Activated T-cell treated with anti-CD3 and anti-CD28 coated beads, Interleukin-2, amount 50 U/mL, for 48 hours (primary cell): ENCODE results near the gene HRH2.

Experiments
- DNase-seq, 2 experiments: peaks; one replicate each; pipeline ENCODE4 v3.0.0-alpha.2; 2020

HRH2 gene

DNA sequence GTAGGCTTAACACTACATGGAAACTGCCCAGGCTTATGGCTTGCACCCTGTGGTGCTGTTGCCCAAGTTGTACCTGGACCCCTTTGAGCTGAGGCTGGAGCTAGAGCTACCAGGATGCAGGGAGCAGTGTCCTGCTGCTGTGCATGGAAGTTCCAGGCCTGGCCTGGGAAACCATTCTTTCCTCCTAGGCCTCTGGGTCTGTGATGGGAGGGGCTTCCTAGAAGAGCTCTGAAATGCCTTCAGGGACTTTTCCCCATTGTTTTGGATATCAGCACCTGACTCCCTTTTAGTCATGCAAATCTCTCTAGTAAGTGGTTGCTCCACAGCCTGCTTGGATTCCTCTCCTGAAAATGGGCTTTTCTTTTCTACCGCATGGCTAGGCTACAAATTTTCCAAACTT is 7.9 kb upstream of the HRH2 start:
- no peak for DNase-seq

DNA sequence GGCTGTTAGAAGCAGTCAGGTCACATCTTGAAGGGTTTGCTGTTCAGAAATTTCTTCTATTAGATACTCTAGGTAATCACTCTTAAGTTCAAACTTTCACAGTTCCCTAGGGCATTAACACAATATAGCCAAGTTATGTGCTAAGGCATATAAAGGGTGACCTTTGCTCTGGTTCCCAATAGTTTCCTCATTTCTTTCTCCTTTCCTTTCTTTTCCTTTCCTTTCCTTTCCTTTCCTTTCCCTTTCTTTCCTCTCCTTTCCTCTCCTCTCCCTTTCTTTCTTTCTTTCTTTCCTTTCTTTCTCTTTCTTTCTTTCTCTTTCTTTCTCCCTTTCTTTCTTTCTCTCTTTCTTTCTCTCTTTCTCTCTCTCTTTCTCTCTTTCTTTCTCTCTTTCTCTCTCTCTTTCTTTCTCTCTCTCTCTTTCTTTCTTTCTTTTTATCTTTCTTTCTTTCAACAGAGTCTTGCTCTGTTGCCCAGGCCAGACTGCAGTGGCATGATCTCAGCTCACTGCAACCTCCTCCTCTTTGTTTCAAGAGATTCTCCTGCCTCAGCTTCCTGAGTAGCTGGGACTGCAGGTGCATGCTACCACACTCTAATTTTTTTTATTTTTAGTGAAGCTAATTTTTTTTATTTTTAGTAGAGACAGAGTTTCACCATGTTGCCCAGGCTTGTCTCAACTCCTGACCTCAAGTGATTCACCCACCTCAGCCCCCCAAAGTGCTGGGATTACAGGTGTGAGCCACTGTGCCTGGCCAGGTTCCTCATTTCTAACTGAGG is 7.3 kb upstream of the HRH2 start:
- DNase-seq, result peak in 1 of 2 experiments; percentile 40

DNA sequence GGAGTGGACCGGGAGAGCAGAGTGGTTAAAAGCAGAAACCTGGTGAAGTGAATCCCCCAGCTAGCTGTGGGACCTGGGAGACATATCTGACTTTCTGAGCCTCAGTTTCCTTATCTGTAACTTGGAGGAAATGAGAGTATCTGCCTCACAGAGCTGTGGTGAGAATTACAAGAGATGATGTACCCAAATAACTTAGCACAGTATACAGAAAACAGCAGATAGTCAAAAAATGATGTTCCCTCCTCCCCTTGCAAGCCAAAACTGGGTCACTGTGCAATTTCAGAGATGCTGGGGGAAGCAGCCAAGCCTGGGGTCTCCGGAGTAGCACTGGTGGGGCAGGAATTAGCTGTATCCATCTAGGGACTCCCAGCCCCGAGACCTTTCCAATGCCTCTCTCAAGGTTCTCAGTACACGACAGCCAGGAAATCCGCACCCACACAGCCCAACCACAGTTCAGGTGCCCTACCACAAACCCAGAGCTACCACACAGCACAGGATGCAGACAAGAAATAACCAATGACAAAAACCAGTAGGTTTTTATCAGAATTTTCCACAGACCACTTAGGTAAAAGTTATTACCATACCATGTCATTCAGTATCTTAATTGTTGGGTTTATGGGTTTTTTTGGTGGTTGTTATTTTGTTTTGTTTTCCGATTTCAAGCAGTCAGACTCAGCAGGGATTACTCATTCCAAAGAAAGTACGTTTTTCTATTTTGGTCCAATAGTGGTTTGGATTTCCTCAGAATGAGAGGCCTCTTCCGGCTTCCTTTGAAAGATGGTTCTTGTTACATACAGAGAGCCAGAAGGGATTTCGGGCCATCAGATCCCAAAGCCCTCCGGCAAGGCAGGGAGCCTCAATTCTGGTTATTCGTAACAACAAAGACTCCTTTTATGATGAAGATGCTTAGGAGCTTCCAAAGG is 4.9 kb upstream of the HRH2 start:
- peak; percentile 85 to 88 for DNase-seq

DNA sequence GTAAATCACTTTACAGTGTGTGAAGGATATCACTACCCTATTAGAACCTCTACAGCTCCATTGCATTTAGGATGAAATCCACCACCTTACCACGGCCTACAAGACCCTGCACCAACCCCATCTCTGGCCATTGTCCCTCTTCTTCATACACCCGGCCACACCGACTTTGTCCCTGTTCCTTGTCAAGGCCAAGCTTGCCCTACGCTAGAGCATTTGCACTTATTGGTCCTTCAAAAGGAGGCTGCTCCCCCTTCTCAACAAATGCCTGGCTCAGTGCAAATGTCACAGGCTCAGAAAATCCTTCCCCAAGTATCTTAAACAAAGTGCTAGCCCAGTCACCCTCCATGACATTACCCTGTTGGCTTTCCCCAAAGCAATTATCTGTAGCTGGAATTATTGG is 4.1 kb upstream of the HRH2 start:
- peak; percentile 34 to 44 for DNase-seq

DNA sequence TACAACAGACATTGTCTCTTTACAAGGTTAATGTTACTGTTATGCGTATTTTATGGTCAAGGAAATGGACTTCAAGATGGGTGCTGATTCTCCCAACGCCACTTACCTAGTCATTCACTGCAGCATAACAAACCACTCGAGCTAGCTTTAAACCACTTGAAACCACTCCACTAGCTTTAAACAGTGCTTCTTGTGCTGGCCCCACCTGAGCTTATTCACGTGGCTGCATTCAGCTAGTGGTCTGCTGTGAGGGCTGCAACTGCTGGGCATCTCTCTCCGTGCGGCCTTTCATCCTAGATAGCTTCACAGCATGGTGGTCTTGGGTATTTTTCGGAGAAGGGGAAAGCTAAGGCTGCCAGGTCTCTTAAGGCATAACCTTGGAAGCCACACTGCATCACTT is 3.5 kb upstream of the HRH2 start:
- DNase-seq, result no peak

DNA sequence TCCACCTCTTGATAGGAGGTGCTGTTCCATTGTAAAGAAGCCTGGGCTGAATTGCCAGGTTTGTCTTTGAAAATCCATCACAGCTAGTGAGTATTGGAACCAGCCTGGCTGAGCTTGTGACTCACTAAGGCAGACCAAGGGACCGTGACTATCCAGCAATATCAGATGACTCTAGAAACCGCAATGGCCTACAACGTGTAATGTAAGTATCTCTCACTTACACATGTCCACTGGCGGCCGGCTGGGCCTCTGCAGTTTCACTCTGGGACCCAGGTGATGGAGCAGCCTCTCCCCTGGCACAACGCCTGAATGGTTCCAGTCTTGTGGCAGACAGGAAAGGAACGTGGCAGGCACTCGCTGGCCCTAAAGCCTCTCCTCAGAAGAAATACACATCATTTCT is 3.1 kb upstream of the HRH2 start:
- peak; percentile 50 for DNase-seq

DNA sequence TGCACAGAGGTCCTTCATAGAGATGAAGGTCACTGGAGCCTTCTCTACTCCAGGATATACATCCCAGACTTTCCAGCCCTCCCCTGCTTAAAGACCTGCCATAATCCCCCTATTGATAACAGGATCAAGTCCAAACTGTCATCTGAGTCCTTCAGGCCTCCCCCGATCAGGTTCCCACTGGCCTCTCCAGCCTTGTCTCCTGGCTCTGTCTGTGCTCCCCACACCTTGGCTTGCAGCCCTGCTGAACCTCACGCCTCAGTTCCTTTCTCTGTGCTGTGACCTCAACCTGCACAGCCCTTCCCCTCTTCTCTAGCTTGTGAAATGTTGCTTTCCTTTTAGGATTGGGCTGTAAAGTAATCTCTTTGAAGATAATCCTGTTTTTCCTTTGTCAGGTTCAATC is 2.5 kb upstream of the HRH2 start:
- no peak for DNase-seq

DNA sequence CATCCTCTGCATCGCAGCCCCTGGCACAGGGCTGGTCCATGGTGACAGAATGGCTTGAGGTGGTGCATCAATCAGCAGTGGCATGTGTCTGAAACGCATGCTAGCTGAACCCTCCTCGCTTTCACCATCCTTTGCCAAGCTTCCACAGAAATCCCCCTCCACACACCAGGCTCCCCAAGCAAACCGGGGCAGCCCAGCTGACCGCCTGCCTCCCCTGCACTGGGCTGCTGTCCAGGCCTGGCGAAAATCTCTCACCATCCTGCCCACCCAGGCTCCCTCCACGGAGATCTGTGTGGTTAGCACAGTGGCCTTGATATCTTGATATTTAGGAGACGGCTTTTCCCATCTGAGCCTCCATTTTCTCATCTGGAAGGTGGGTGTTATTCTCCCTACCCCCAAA is 905 bp upstream of the HRH2 start:
- no peak for DNase-seq

DNA sequence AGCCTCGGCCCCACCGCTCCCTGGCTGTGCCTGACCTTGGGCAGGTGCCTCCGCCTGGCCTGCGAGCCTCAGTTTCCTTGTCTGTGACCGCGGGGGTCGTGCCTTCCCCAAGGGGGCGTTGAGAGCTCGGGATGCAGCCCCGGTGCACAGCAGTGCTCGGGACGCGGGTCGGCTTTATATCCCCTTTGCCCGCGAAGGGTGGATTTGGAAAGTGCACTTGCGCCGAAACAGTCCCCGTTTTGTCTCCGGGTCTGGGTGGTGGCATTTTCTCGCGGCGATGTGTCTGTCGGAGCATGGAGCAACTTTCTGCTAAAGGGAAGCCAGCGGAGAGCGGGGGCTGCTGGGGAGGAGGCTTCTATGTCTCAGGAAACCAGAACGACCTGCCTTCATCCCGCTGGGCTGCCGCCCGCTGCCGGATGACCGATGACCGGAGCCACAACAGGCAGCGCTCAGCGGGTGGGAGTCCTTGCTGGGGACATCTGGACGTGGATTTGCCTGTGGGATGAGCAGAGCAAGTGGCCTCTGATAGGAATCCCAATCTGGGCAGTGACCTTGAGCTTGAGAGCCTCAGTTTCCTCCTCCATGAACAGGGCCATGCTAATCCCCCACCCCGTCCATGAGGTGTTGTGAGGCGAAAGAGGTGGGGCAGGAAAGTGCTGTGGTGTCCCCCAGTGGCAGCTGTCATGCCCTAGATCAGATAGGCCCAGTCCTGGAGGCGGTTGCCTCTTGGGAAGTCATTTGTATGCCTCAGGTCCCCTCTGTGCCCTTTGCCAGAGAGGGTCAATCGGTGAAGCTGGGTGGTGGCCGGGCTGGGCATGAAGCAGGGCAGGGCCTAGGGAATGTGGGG is 651 bp downstream of the HRH2 start:
- peak; percentile 54 to 61 for DNase-seq

DNA sequence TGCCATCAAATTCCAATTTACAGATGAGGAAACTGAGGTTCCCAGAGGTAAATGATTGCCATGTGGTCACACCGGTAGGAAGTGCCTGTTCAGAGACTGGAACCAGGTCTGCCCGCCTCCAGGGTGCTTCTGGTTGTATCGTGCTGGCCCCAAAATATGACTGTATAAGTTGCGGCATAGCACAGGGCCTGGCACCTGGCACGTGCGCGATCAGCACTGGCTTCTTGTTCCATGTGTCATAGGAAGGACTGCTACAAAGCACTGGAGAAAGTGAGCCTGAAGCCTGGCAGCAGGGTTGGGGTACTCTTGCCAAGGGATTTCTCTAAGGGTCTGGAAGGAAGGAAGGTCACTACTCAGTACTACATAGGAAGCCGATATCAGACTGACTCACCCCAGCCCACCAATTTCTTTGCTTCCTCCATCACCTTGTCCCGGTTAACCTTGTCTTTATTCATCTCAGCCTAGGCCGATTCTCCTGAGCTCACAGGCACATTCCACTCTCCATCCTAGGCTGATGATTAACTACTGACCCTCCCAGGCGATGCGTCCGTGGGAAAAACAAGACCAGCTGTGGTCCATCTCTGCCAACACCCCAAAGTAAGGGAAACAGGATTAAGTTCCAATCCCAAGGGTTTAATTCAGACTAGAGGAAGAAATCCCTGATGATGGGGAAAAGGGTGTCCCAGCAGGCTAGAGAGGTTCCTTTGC is 1.8 kb downstream of the HRH2 start:
- no peak for DNase-seq

DNA sequence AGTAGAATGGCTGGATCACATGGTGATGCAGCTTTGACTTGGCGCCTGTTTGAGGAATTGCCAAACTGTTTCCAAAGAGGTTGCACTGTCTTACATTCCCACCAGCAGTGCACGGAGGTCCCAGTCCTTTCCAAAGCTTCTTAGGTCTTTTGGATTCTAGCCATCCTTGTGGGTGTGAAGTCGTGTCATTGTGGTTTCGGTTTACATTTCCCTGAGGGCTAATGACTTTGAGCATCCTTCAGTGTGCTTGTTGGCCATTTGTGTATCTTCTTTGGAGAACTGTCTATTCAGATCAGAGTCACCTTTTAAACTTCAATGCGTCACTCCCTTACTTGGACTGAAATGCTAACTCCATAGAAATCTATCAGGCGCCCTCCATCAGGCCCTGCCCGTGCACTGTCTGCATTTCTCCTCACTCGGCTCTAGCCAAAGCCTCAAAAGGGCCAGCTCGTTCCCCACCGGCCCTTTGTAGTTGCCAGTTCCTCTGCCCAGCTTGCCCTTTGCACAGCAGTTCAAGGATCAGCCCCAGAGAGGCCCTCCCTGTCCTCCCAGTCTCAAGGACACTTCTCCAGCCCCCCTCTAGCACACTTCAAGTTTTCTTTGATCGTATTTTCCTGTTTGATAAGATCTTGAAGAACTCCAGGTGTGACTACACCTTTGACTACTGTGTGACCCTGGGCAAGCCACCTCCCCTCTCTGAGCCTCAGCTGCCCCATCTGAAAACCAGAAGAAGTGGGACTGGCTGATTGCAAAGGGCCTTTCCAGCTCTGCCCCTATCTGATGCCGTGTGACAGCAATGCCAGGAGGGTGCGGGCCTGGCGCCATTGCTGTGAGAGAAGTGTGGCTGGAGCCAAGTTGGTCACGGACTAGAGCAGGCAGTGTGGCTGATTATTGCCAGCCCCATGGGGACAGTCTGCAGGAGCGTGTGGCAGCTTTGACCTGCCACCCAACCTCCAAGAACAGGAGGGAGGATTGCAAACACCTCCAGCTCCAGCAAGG is 5.6 kb downstream of the HRH2 start:
- no peak for DNase-seq

DNA sequence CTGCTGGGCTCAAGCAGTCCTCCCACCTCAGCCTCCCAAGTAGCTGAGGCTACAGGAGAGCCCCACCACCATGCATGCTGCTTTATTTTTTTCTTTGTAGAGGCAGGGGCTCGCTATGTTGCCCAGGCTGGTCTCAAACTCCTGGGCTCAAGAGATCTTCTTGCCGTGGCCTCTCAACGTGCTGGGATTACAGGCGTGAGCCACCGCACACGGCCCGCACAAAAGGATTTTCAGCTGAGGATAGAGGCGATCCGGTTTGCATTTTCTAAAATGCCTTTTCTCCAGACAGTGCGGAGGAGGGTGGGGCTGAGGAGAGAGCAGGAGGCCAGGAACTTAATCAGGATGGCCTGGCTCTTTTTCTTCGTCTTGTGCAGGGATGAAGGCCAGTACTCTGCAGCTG is 6.9 kb downstream of the HRH2 start:
- DNase-seq, result no peak

DNA sequence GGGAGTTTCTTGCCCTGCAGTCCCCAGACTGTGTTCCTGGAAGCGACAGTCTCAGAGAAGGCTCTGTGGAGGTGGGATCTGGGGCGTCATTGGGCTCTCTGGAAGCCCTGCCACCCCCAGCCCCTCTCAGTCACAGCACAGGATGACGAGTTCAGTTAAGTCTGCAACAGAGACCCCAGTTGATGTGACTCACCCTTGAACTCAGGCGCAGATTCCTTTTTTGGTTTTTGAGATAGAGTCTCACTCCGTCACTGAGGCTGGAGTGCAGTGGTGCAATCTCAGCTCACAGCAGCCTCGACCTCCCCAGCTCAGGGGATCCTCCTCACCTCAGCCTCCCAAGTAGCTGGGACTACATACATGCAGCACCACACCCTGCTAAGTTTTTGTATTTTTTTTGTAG is 8.3 kb downstream of the HRH2 start:
- DNase-seq, result no peak

DNA sequence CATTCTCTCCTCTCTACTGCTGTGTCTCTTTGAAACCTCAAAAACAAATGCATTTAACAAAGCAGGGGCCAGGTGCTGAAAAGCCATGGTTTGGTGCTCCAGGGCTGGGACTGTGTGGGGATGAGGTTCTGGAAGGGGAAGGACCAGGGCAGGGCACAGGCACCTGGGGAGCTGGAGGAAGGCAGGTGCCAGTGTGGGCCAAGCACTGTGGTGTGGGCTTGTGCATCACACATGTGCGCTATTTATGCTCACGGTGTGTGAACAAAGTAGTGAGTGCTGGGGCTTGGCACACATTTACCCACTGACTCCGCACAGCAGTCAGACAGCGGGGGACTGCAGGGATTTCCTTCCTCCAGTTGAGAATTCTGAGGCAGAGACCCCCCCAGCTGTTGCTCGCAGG is 10.1 kb downstream of the HRH2 start:
- DNase-seq, result no peak

DNA sequence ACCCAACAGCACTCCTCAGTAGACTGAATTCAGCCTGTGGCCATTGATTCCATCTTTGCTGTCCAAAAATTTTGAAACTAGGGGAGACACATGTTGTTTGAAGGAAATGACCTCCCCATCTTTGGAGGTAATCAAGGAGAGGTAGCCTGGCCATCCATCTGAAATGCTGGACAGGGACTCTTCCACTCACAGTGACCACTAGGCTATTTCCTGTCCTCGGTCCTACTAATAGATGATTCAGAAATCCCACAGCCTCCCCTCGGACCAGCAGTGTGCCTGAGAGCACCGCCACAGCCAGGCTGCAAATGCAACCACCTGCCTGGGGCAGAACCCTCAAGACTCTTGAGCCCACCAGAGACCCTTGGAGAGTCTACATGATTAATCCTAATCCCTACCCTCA is 12.5 kb downstream of the HRH2 start:
- no peak for DNase-seq

DNA sequence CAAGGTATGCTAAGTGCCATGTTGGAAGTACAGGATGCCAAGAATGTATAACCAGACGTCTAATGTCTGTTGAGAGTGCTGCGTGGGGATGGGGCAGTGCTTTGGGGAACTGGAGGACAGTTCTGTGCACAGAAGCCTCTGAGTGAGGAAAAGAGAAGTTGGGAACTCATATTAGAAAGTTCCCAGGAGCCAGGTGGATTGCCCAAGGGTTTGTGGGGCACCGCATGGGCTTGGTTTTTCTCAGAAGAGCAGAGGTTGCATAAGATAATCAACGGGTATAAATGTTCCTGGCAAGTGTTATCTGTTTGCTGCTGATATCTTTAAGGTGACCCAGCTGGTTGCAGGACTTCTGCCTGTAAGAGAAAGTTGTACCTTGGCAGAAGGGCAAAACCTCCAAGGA is 13.1 kb downstream of the HRH2 start:
- DNase-seq, result no peak

DNA sequence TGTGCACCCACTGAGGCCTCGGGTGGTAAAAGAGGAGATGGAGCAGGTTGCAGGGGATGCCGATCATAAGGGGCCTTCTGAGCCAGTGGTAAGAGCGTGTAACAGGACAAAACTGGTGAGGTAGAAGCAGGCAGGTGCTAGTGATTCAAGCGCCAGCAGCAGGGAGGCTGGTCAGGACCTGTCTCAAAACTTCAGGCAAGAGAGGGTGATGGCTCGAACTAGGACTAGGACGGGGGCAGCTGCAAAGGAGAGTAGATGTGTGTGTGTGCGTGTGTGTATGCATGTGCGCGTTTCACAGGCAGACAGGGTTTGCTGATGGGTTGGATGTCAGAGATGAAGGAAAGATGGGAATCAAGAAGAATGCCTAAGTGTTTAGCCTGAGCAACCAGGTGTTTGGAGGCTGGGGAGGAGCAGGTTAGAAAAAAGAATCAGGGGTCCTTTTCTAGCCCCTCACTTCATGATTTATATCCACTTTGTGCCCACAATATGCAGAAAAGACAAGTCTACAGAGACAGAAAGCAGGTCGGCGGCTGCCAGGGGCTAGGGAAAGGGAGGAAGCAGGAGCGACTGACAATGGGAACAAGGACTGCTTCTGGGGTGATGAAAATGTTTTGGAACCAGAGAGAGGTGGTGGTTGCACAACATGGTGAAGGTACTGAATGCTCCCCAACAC is 15.2 kb downstream of the HRH2 start:
- no peak for DNase-seq

DNA sequence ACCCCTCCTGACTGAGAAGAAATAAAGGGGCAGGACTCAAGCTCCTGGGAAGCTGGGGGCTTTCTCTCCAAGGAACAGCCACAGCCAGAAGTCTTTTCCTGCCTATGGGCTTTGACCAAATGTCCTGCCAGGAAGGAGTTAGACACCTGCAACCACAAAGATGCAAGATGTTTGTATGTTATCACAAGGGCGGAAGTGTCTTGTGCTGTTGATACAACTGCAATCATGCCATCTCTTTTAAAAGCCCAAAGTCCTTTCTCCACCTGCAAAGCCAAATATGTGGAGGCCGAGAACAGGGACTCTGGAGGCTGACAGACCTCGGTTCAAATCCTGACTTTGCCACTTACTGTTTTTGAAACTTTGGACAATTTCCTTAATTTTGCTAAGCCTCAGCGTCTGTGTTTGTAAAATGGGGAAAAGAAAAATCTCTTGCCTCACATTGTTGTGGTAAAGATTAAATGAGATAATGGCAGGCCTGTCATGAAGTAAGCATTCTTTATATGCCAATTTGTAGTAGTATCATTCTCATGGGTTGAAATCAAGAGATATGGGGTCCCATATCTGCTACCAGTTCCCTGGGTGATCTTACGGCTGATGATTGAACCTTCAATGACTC is 17.0 kb downstream of the HRH2 start:
- no peak for DNase-seq

DNA sequence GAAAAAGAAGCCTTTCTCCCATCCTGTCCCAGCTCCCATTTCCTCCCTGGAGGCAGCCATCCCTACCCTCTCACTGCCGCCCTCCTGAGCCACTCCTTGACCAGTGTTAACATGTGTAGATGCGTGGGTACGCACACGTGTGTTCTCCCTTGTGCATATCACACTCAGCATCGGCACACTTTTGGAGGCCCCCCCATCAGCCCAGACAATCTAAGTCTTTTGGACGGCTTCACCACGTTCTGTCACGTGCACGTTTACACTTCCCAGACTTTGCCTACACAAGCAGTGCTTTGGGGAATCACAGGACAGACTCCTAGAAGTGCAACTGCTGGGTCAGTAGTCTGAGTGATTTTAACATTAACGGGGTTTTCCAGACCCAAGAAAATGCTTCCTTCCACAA is 18.0 kb downstream of the HRH2 start:
- no peak for DNase-seq

DNA sequence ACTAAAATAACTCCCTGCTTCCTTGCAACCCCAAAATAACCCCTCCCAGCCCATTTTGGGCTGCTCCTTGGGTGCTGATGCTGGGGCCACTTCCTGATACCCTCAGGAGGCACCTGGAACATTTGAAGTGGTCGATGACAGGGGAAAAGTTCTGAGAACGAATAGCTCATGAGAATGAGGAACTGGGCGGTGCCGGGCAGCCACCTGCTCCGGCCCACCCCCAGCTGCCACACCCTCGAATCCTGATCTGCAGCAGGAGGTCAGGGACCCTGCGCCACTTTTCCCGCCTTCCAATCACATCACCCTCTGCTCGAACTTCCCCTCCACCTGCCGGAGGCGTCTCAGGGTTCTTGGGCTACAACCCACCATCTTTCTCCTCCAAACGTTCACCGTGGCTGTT is 19.7 kb downstream of the HRH2 start:
- no peak for DNase-seq
